Fibroblast of peridontal ligament (primary cell): Measurements from ENCODE around the gene SNED1.

Experiments
- DNase-seq: peaks from one replicate; pipeline ENCODE4 v3.0.0-alpha.2; 2010; ENCODE audit errors: extremely low read depth

SNED1 gene

DNA sequence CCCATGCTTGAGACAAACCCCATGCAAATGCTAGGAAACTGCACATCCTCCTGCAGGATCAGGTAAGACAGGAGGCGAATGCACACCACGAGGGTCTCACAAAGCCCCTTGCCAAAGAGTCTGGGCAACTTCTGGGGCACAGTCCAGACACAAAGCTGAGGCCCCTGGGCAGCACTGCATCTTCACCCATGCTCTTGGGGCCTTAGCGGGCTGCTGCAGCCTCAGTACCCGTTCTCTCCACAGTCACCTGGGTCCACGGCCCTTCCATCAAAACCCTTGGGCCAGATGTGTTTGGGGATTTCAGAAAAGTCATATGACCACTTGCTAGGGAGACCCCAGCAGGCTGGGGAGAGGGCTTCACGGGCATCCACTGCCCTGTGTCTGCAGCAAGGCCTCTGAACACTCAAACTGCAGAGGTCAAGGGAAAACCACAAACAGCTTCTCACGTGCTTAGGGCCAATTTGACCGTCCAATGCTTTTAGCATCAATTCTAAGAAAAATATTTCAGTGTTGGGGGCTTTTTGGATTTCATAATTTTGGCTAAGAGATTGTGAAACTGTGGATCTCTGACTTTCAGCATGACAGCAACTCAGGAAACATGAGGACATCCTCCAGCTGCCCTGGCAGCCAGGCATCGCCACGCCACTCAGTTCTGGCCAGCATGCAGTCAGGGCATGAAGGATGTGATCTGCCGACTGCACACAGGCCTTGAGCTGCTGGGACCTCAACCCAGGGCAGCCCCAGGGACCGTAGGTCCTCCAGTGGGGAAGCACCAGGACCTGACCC is 130.9 kb downstream of the SNED1 start:
- no peak for DNase-seq

DNA sequence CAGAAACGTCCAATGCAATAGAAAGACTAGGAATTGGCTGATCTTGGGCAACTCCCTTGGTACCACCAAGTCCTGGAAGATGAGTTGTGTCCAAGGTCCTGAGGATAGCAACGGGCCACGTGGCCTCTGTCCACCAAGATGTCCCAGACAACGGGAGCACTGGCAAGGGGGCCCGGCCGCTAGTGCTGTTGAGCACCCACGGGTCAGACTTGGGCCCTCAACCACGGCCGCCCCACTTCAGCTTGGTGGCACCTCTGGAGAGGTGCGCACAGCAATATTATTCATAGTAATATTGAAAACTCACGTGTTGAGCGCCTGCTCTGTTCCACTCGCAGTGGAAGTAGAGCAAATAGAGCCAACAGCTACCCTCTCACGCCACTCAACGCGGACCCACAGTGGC is 131.9 kb downstream of the SNED1 start:
- no peak for DNase-seq

DNA sequence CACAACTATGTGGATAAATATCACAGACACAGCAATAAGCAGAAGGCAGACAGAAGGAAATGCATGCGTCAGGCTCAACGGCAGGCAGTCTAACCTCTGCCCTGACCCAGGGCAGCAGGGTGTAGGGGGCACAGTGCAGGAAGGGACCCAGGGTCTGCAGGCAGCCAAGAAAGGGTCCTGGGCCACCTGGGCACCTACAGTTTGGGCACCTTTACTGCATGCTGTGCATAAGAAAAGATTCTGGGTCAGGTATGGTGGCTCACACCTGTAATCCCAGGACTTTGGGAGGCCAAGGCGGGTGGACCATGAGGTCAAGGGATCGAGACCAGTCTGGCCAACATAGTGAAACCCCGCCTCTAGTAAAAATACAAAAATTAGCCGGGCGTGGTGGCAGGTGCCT is 133.1 kb downstream of the SNED1 start:
- DNase-seq: no peak

DNA sequence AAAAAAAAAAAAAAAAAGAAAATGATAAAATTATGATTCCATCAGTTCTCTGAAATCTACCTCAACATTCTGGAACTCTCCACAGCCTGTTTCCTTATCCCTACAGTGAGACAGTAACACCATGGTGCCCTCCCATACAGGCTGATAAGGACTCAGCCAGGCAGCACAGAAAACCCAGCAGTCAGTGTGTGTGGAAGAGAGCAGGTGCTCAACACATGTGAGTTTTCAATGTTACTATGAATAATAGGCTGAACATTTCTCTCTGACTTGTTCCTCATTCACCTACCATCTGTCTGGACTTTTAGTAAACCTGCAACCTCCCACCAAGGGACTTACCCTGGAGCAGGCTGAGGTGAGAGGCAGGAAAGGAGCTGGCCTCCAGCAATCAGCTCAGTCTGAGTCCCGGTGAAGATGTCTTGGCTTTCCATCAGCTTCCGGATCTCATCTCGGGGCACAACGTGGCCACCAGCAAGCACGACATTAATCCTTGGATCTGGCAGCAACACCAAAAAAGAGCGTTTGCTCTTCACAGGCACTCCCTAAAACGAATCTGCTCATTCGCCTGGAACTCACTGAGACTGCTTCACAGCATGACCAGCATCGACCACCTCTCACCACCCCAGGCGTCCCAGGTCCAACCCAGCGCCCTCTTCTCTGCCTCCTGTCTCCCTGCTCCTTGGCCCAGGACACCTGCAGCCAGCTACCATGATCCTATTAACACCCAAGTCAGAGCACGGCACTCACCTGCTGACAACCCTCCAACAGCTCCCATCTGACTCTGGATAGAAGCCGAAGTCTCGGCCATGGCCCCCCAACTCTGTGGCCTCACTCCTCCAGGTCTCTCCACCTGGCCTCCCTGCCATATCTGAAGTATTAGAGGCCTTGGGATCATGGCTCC is 134.4 kb downstream of the SNED1 start:
- DNase-seq: no peak

DNA sequence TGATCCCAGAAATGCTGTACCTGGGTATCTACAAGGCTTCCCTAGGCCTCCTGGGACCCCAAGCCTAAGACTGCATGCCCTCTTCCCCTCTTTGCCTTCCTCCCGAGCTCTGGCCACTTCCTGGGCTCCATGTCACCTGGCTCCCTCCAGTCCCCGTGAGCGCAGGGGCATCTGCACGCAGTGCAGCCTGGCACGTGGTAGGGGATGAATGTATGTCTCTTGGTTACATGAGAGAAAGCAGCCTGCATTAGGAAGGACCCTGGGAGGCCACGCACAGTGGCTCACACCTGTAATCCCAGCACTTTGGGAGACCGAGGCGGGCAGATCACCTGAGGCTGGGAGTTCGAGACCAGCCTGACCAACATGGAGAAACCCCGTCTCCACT is 135.0 kb downstream of the SNED1 start:
- DNase-seq: no peak

DNA sequence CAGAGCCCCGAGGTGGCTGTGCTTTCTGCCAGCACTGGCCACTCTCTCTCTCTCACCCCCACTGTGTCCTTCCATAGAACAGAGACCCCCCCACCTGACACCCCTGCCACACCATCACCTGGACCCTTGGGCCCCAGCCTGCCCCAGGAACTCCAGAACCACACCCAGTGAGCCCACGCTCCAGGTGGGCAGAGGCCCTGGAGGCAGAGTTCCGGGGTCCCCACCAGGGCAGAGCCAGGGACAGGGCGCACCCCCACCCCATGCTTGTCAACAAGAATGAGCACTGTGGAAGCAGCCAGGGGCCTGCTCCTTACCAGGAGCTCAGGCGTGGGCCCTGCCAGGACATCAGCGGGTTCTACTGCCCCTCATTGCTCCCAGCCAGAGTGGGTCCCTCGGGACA is 136.3 kb downstream of the SNED1 start:
- no peak for DNase-seq

DNA sequence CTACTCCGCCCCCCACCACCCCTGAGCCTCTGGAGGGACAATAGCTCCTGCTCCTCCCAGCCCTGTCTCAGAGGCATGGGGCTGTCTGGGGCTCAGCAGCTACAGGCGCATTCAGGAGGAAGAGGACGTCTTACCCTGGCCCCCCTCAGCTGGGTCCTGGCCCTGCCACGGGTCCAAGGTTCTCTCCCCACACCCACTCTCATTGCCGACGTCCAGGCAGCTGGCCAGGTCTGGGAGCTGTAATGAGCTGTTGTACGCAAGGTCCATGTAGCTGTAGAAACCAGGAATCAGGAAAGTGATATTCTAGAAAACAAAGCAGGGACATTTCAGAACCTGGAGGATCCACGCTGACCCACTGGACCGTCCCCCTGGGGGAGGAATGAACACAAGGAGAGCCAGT is 137.3 kb downstream of the SNED1 start:
- DNase-seq: no peak

DNA sequence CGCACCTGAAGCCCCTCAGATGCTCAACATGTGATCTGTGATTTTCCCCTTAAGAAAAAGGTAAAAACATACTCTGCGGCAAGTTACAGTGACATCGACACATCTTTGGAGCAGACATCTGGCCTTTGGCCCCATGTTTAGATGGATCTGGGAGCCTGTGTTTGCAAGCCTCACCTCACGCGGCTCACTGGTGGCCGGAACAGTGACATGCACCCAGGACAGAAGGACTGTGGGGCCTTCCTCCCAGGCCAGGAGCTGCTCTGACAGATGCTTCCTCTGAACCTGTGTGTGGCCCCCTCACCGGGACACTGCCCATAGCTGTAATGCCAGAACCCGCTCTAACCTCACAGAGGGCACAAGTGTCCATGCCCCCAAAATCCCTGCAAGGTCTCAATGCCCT is 137.8 kb downstream of the SNED1 start:
- DNase-seq: no peak

DNA sequence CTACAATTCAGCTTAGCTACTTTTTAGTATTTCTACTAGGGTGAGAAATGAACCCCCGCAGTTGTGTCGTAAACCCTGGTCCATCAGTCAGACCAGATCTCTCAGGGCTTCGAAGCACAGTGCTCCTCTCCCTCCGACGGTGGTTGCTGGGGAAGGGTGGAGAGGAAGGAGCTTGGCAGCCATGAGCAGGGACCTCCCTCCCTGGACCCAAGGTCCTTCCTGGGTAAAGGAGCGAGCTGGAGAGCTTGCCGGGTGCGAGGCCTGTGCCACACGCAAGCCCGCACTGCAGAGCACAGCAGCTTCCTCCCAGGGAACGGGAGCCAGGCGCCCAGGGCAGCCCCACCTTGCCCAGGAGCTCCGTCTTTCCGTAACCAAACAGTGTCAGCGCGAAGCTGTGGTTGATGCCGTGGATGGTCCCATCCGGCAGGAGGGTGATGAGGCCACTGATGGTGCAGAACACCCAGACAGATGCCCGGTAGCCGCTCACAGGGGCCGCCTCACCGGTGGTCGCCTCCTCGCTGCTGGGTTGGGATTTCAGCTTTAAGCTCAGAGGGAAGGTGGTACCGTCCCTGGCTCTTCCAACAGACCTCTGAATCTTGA is 138.3 kb downstream of the SNED1 start:
- no peak for DNase-seq

DNA sequence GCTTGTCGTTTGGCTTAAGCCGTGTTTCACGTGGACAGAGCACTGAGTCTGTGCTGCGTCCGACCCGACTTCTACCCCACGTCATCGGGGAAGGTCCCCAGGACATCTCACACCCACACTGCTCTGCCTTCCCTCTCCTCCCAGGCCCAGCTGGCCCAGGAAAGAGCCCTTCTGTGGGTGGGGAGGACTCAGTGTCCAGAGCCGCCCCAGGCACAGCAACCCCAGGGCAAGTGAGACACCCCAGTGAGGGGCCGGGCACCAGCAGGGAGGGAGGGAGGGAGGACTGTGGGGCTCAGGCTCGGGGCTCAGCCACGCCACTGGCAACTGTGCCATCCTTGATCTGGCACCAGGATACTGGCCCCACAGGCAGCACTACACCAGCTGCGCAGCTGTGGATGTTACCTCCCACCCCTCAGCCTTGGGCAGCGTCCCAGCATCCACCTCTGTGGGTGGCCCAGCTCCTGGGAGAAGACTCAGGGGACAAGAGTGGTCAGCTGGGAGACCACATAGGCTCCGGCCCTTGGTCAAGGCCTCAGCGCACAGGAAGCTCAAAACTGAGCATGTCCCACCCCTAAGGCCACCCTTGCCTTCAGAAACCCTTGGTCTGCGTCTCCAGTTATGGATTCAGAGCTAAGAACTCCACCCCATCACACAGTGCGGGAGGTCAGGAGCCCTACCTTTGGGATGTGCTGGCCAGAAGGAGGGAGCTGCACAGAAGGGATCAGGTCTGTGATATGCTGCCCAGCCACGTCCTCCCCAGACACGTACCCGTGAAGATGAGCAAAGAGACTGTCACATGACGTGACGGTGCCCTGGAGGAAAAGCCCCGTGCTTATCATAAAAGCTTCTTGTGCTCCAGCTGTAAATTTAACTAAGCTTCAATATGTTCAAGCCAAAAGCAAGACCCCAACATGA is 139.1 kb downstream of the SNED1 start:
- DNase-seq: no peak

DNA sequence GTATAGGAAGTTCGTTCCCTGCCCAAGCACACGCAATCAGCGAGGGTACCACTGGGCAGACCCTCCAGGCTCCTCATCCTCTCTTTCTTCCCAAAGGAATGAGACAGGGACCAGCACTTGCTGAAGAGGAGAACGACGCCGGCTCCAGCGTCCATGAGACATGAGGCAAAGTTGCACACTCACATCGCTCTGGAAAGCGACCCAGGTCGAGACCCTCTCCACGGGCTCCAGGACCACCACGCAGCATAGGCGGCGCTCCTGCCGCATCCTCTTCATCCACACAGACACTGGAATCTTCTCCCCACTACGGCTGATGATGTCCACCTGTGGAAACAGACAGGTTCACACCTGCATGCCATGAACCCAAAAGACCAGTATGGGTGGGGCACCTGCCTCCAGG is 140.1 kb downstream of the SNED1 start:
- DNase-seq: no peak

DNA sequence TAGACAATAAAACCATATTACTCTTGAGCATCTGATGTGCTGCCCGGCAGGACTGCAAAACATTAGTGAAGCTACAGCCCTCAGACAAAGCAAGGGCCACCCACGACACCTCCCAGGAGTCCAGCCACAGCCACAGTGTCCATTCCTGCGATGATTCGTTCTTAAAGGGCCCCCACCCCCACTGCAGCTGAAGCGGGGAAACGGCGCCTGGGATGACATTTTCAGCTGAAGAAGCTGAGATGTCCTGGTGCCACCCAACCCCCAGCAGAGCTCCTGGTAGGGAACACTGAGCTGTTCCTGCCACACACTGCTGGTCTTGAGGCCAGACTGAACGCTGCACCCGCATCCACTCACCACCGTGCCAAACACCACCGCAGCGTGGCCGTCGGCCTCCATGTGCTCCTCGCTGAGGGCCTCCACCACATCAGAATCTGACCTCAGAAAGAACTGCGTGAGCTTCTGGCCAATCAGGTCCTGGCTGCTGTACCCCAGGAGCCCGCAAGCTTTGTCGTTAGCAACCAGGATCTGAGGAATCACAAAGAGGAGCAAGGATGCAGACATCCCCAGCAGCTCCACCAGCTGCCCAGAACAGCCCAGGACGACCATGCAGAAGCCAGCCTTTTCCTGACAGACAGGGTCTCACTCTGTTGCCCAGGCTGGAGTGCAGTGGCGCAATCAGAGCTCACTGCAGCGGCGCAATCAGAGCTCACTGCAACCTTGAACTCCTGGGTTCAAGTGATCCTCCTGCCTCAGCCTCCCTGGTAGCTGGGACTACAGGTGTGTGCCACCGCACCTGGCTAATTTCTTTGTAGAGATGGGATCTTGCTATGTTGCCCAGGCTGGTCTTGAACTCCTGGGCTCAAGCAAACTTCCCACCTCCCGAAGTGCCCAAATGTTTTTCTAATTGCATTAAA is 141.4 kb downstream of the SNED1 start:
- DNase-seq: no peak

DNA sequence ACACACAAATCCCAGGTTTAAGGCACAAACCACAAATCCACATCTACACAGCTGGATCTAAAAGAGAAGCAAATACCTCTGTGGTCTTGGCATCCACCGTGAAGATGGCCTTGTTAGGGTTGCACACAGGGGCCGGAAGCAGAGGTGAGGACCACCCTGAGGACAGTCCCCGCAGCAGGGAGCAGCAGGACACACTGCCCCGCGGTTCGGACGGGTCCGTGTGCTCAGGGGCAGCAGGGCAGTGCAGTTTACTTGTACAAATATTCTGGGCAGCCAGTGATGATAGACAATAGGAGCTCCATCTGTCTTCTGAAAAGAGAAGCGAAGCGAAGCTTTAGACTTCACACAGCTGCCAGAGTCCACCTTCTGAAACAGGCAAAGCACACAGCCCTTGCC is 142.0 kb downstream of the SNED1 start:
- no peak for DNase-seq

DNA sequence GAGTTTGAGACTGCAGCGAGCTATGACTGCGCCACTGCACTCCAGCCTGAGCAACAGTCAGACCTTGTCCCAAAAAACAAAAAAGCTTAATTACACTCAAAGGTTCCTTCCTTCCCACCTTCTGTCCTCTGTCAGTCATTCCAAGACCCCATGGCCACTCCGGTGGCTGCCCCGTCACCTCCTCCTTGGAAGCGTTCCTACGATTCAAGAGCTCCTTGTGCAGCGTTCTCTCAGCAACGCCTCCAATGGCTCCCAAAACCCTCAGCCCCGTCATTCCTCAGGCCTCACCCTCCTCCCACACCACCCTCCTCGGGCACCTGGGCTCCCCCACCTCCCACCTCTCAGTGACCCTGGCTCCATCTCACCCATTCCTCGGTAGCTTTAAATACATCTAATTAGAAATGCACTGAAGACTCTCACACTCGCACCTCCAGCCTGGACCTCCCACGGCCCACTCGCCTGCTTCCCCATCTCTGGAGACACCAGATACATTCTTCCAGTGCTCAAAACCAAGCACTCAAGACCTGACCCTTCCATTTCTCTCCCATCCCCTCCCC is 142.9 kb downstream of the SNED1 start:
- no peak for DNase-seq

DNA sequence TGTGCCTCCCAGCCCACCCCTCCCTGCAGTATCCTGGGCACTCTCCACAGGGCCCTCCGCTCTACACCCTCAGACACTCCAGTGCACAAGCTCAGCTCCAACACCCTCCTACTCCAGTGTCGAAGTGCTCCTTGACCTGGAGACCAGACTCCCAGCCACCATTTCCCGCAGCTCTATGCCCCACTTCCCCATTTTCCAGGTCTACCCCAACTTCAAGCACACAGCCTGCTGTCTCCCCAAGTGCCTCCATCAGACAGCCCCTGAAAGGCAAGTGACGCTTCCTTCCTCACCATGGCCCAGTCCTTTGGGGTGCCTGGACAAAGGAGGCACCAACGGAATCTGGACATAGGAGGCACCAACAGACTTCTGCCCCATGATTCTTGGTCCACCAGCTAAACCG is 143.6 kb downstream of the SNED1 start:
- no peak for DNase-seq

DNA sequence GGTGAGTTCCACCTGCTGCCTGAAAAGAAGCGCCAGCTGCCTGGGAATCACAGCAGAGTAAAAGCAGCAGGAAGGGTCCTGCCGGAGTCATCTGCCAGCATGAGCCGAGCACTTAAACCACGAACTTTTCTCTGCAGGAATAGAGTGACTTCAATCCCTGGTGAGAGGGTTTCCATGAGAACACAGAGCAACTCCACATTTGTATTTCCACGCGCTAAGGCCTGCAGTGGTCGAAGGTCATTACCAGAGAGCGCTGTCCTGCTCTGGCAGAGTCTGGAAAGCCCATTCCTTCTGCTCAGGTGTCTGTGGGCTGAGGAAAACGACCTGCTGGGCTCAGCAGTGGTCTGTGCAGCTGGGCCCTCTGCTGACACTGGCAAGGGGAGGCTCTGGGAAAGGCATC is 144.2 kb downstream of the SNED1 start:
- no peak for DNase-seq
